Measurements from ENCODE around the gene LRRC45. TPM values are rescaled to one million over a fixed set of nuclear protein-coding genes. Genes with fewer than 3 reads are reported as not detected.

Gene LRRC45
- total and polyA plus RNA-seq, 9 of the 15 experiments (the other 6 are each of a cell fraction or from before 2014, with no cell fraction given), result 3.5 to 21.5 (median 11.2) TPM; not detected in 2

- ChIA-PET CTCF (ENCODE audit: low intra/inter-chr PET ratio) (interaction anchor here (6.6 kb wide), 1 partner anchor 59 kb away, joined by 103 read pairs; the partner anchor contains the start of gene NOTUM), POLR2A (interaction anchor here (0.5 to 5.0 kb wide), 4 partner anchors 14 to 403 kb away, joined by 3 to 51 read pairs (median 3); partner anchors contain the start of gene DCXR)
- in situ Hi-C loops (cut with MboI) (no loop called here), intact Hi-C loops (cut with micrococcal nuclease) (no loop called here)
- TSS peak; percentile 33 for BruUV-seq (replicated peaks)
- Histone ChIP-seq H3K36me3 (ENCODE audit: control insufficient read depth, insufficient read depth, low read length) (peaks cover 30% of the 10 kb centered on the region; the same call in 1 of the 3 replicates), H3K27me3 (ENCODE audit: control insufficient read depth in 2 of 2, insufficient read depth in 2 of 2, low read length in 2 of 2) (no peaks in the 10 kb centered on the region), H3K9ac (ENCODE audit: insufficient read depth in 1 of 2, low read depth in 2 of 2, low read length in 2 of 2) (peak overlapping the region in 1 of 2 experiments; percentile 5; a peak in 1 of 4 replicates), H4K20me1 (replicated peaks; ENCODE audit: control insufficient read depth, insufficient read depth, low read length) (peaks cover 17% of the 10 kb centered on the region), H3K27ac (ENCODE audit: extremely low read depth, low read depth, low read length) (no peak overlapping the region), H3K4me3 (no peak overlapping the region), H3K9me1 (ENCODE audit: control insufficient read depth, insufficient read depth, low read length) (no peaks in the 10 kb centered on the region), H2AFZ (ENCODE audit: low read depth, low read length) (no peak overlapping the region), H3K4me2 (ENCODE audit: insufficient read depth, low read length) (no peak overlapping the region), H3K9me3 (replicated peaks; ENCODE audit: control insufficient read depth, insufficient read depth, low read depth, low read length) (no peaks in the 10 kb centered on the region), H3K79me2 (ENCODE audit: control insufficient read depth, insufficient read depth, low read length) (peaks cover 36% of the 10 kb centered on the region), H3K4me1 (replicated peaks in 1 of 2; ENCODE audit: control insufficient read depth in 2 of 2, insufficient read depth in 2 of 2, low read length in 2 of 2) (peaks cover 14 to 90% of the 10 kb centered on the region in 2 experiments)
- DNase-seq (ENCODE audit: extremely low read depth in 1 of 4, low spot score in 3 of 4), result no peak
- 92% methylated on average over 30 of the region's 33 CpGs for WGBS (ENCODE audit: insufficient coverage, low coverage, missing lambda C conversion rate)
- FAIRE-seq, result no peak
- no peak for ATAC-seq
- TF ChIP-seq BRF2 (IDR thresholded peaks at IDR 0.05; ENCODE audit: borderline replicate concordance, insufficient read depth, insufficient read length) (no peak), POLR2A (conservative IDR thresholded peaks at IDR 0.05) (no peak), ILF3 (IDR thresholded peaks at IDR 0.05; ENCODE audit: borderline replicate concordance) (no peak), ZNF184 (CRISPR knock-in tag; IDR thresholded peaks at IDR 0.05) (no peak), ERF (CRISPR knock-in tag; IDR thresholded peaks at IDR 0.05) (no peak), TCF7 (IDR thresholded peaks at IDR 0.05; ENCODE audit: borderline replicate concordance) (no peak), MXD1 (CRISPR knock-in tag; IDR thresholded peaks at IDR 0.05; ENCODE audit: borderline replicate concordance, poor library complexity, severe bottlenecking) (no peak), XRCC4 (IDR thresholded peaks at IDR 0.05; ENCODE audit: extremely low read depth, insufficient read depth, insufficient read length) (no peak), CBX1 (IDR thresholded peaks at IDR 0.05; ENCODE audit: low read depth) (no peak), RBM34 (IDR thresholded peaks at IDR 0.05; ENCODE audit: borderline replicate concordance, insufficient read depth, low read length) (no peak), PCBP1 (IDR thresholded peaks at IDR 0.05; ENCODE audit: low read depth, low read length, poor library complexity, severe bottlenecking) (peak; percentile 45), POLR2H (tag; IDR thresholded peaks at IDR 0.05; ENCODE audit: low read depth) (no peak), RBM22 (IDR thresholded peaks at IDR 0.05; ENCODE audit: low read depth, low read length, poor library complexity, severe bottlenecking) (peak; percentile 51), ZNF707 (CRISPR knock-in tag; conservative IDR thresholded peaks at IDR 0.05) (no peak), ADNP (tag; IDR thresholded peaks at IDR 0.05) (no peak), HBP1 (CRISPR knock-in tag; IDR thresholded peaks at IDR 0.05) (no peak), CBX8 (IDR thresholded peaks at IDR 0.05; ENCODE audit: borderline replicate concordance, extremely low read depth, low read depth, low read length, poor library complexity, severe bottlenecking) (no peak), RBFOX2 (IDR thresholded peaks at IDR 0.05; ENCODE audit: low read depth, low read length) (peak; percentile 49), U2AF2 (optimal IDR thresholded peaks at IDR 0.05; ENCODE audit: low read depth, low read length) (no peak)
These were observed 4.0 kb upstream of the LRRC45 start for GRCh38 chr17:82018989-82019689.
